Heart left ventricle (tissue), 13 donors: ENCODE measurements around the gene LAMTOR1.

Experiments used
- CTCF ChIP-seq, 12 donors: fragments of 200-600 bp; sonication (generic) in 4 of 12; IDR thresholded peaks; one replicate each; pipeline versions ENCODE4 v1.5.0 to v1.8.0; 2018 to 2022; ENCODE audit warnings: antibody characterized with exemption in 12 of 12, mild to moderate bottlenecking in 5 of 12
- POLR2A ChIP-seq, 2 donors: fragments of 450-650 bp; IDR thresholded peaks; one replicate each; pipeline ENCODE4 v1.6.1; 2017; ENCODE audit warnings: antibody characterized with exemption in 2 of 2, mild to moderate bottlenecking in 2 of 2, moderate library complexity in 2 of 2
- donor health status: ischemic (EF 13 %, LVEDD 7.1; RV severe dilation, severe dysfunction).
- donor health status: DM: no; HTN: yes; CAD: no.
- donor health status: DM: no; HTN: no; CAD: no.
- donor health status: ischemic (EF 25% LVEDD 6.9; RV normal size, moderate dysfunction).
- donor health status: ischemic (EF 25% LVEDD 5.7; RV mildly dilated, moderate dysfunction).
- donor health status: ischemic (EF 35%, LVEDD 5.7; RV mildly dilated, moderate dysfunction).
- donor health status: nonischemic (EF 11% LVEDD 7.7; RV severe dilation, severe dysfunction).
- donor health status: DM: yes; HTN: yes; CAD: no.
- donor health status: PGD.
- donor health status: ischemic (EF 29% LVEDD 5.4; RV normal size, mild dysfunction).
- donor health status: nonischemic (EF 23%, LVEDD 6.1; RV moderate dilation, normal function).

GRCh38 chr11:72075109-72075508 lies 28.0 kb downstream of the LAMTOR1 start:
- TF ChIP-seq CTCF (IDR thresholded peaks at IDR 0.05) (peak in 1 of 12 donors; percentile 18), POLR2A (IDR thresholded peaks at IDR 0.05) (no peak)
